CD1c-positive myeloid dendritic cell (primary cell): ENCODE data around the gene IGSF9.
A peak's percentile ranks its signal among the peaks of the same experiment; 100 is the strongest.

Experiments
- DNase-seq: peaks from one replicate; pipeline ENCODE4 v3.0.0-alpha.2; 2016; ENCODE audit errors: extremely low spot score

Gene IGSF9

GRCh38 chr1:159946242-159947187, 1.1 kb upstream of the IGSF9 start:
- DNase-seq = no peak

GRCh38 chr1:159944623-159945455, 574 bp downstream of the IGSF9 start:
- no peak for DNase-seq

- no peak for DNase-seq
Observed at GRCh38 chr1:159943908-159944622, 1.3 kb downstream of the IGSF9 start.

- no peak for DNase-seq
Observed at GRCh38 chr1:159943278-159943640, 2.2 kb downstream of the IGSF9 start.

- DNase-seq = no peak
Observed at GRCh38 chr1:159942632-159943277, 2.7 kb downstream of the IGSF9 start.

- no peak for DNase-seq
Observed at GRCh38 chr1:159941591-159942560, 3.5 kb downstream of the IGSF9 start.

- DNase-seq = no peak
Observed at GRCh38 chr1:159941141-159941540, 4.3 kb downstream of the IGSF9 start.

- DNase-seq = no peak
Observed at GRCh38 chr1:159940006-159940620, 5.3 kb downstream of the IGSF9 start.

GRCh38 chr1:159939678-159940002, 5.8 kb downstream of the IGSF9 start:
- no peak for DNase-seq

- no peak for DNase-seq
Observed at GRCh38 chr1:159938905-159939677, 6.3 kb downstream of the IGSF9 start.

GRCh38 chr1:159938211-159938852, 7.1 kb downstream of the IGSF9 start:
- no peak for DNase-seq

GRCh38 chr1:159937054-159937750, 8.2 kb downstream of the IGSF9 start:
- DNase-seq = peak; percentile 74

- DNase-seq = peak; percentile 84
Observed at GRCh38 chr1:159936273-159936904, 9.0 kb downstream of the IGSF9 start.

- DNase-seq = peak; percentile 83
Observed at GRCh38 chr1:159935719-159936272, 9.6 kb downstream of the IGSF9 start.

- no peak for DNase-seq
Observed at GRCh38 chr1:159935305-159935704, 10.1 kb downstream of the IGSF9 start.

GRCh38 chr1:159934136-159935039, 11.0 kb downstream of the IGSF9 start:
- no peak for DNase-seq
